K562 (cell line): ENCODE data around the gene AHCY. TPM values are rescaled to one million over a fixed set of nuclear protein-coding genes. Genes with fewer than 3 reads are reported as not detected.

Experiments used
- CHD1 ChIP-seq: fragments of 200-600 bp; sonication (generic); IDR thresholded peaks from one replicate; pipeline ENCODE4 v1.6.1; 2012; ENCODE audit warnings: mild to moderate bottlenecking, moderate library complexity, low read length, inconsistent platforms
- CREM ChIP-seq: IDR thresholded peaks from 2 replicates; pipeline ENCODE4 v1.6.1; 2014; ENCODE audit warnings: antibody characterized with exemption, low read depth
- CSDE1 ChIP-seq, 2 experiments: fragments of 450-650 bp; IDR thresholded peaks; 2 replicates each; pipeline ENCODE4 v1.6.1; 2016; ENCODE audit warnings: mild to moderate bottlenecking in 1 of 2
- HDAC2 ChIP-seq: fragments of 450-650 bp; IDR thresholded peaks from 2 replicates; pipeline ENCODE4 v1.6.1; 2016; ENCODE audit warnings: mild to moderate bottlenecking
- NBN ChIP-seq: fragments of 450-650 bp; IDR thresholded peaks from 2 replicates; pipeline ENCODE4 v1.6.1; 2016; ENCODE audit warnings: low read depth, mild to moderate bottlenecking
- RCOR1 ChIP-seq, 2 experiments: IDR thresholded peaks; 2 replicates each; pipeline ENCODE4 v1.6.1; 2012; ENCODE audit warnings: low read depth in 2 of 2, low read length in 2 of 2, borderline replicate concordance in 1 of 2, improper control_type of control experiment in 1 of 2
- SMC3 ChIP-seq: conservative IDR thresholded peaks from 2 replicates; pipeline ENCODE4 v1.6.1; 2011; ENCODE audit warnings: low read depth, low read length, improper control_type of control experiment; ENCODE audit not compliant: insufficient read depth
- TOE1 ChIP-seq, 2 experiments: fragments of 450-650 bp in 1 of 2; sonication (generic) in 1 of 2; formaldehyde crosslinking in 1 of 2; IDR thresholded peaks; 2 replicates each; pipeline versions ENCODE4 v1.7.1 to v1.8.0; 2016 to 2022; ENCODE audit warnings: borderline replicate concordance in 2 of 2, mild to moderate bottlenecking in 2 of 2, antibody characterized with exemption in 1 of 2, inconsistent platforms in 1 of 2, low read depth in 1 of 2, missing genetic modification reagents in 1 of 2, moderate library complexity in 1 of 2
- TSC22D4 ChIP-seq: fragments of 450-650 bp; IDR thresholded peaks from 2 replicates; pipeline ENCODE4 v1.6.1; 2016; ENCODE audit warnings: missing genetic modification characterization, missing biosample characterization, control low read depth
- USF2 ChIP-seq: sonication (generic); formaldehyde crosslinking; IDR thresholded peaks from 2 replicates; pipeline ENCODE4 v1.5.0; 2020; ENCODE audit warnings: missing genetic modification reagents
- YY1 ChIP-seq, 3 experiments: IDR thresholded peaks; 2 replicates each; pipeline ENCODE4 v1.6.1; 2011; ENCODE audit warnings: low read length in 2 of 3, mild to moderate bottlenecking in 2 of 3, moderate library complexity in 2 of 3, borderline replicate concordance in 1 of 3, control low read depth in 1 of 3, low read depth in 1 of 3; ENCODE audit not compliant: insufficient read depth in 3 of 3, insufficient replicate concordance in 2 of 3, control insufficient read depth in 1 of 3, insufficient read length in 1 of 3; ENCODE audit errors: extremely low read depth in 1 of 3
- ZBTB1 ChIP-seq: sonication (generic); formaldehyde crosslinking; IDR thresholded peaks from 2 replicates; pipeline ENCODE4 v1.8.1; 2023; ENCODE audit warnings: missing genetic modification reagents, low read depth, mild to moderate bottlenecking, borderline replicate concordance
- ZBTB7A ChIP-seq: IDR thresholded peaks from 2 replicates; pipeline ENCODE4 v1.6.1; 2011; ENCODE audit warnings: low read depth, mild to moderate bottlenecking, low read length, moderate library complexity, borderline replicate concordance; ENCODE audit not compliant: control insufficient read depth
- ZNF639 ChIP-seq, 2 experiments: fragments of 200-800 bp in 1 of 2; sonication (Bioruptor generic) in 1 of 2; sonication (generic) in 1 of 2; formaldehyde crosslinking in 1 of 2; IDR thresholded peaks in 1 of 2; conservative IDR thresholded peaks in 1 of 2; 2 replicates each; pipeline versions ENCODE4 v1.5.0 to v1.6.1; 2016 to 2020; ENCODE audit warnings: missing compliant biosample characterization in 1 of 2, missing genetic modification characterization in 1 of 2, missing genetic modification reagents in 1 of 2
- ZNF785 ChIP-seq: fragments of 250-450 bp; sonication (Bioruptor Pico); IDR thresholded peaks from 2 replicates; pipeline ENCODE4 v1.4.0; 2020; ENCODE audit warnings: mild to moderate bottlenecking
- polyA plus RNA-seq, 8 experiments: library from polyadenylated mRNA; depleted of rRNA in 4 of 8; stranded (reverse) in 5 of 8; unstranded in 3 of 8; fragments of >200 nt; fragmentation: Nextera tagmentation in 2 of 8; fragmentation: Illumina TruSeq in 1 of 8; extraction: Ambion mirVana in 2 of 8; extraction: Trizol in 1 of 8; gene quantifications; 2 replicates each; pipeline versions ENCODE4 v1.2.1 to v1.2.3, GENCODE V29; 2011 to 2014; ENCODE audit warnings: inconsistent platforms in 1 of 8, missing spikeins in 1 of 8
- total RNA-seq, 7 experiments: library from RNA; depleted of rRNA in 6 of 7; stranded (reverse); fragments of >200 nt in 6 of 7; fragmentation: Illumina TruSeq in 2 of 7; extraction: Trizol in 2 of 7; gene quantifications; 2 replicates each; pipeline versions ENCODE4 v1.2.1 to v1.2.3, GENCODE V29; 2011 to 2021; ENCODE audit warnings: low replicate concordance in 1 of 7
- TF ChIP-seq, protein P1 (sequence below), 3 experiments: IDR thresholded peaks in 2 of 3; conservative IDR thresholded peaks in 1 of 3; 2 replicates each; pipeline ENCODE4 v1.5.1; 2011 to 2012; ENCODE audit warnings: low read length in 3 of 3, mild to moderate bottlenecking in 3 of 3, control low read depth in 2 of 3, improper control_type of control experiment in 1 of 3, inconsistent platforms in 1 of 3, low read depth in 1 of 3, mixed read lengths in 1 of 3, moderate library complexity in 1 of 3; ENCODE audit not compliant: insufficient read depth in 2 of 3
- TF ChIP-seq, protein P2 (sequence below), 2 experiments: fragments of 150-350 bp in 1 of 2; IDR thresholded peaks; 2 replicates each; pipeline ENCODE4 v1.6.1; 2012 to 2016; ENCODE audit warnings: low read depth in 2 of 2, low read length in 2 of 2, mild to moderate bottlenecking in 1 of 2, moderate library complexity in 1 of 2

Gene AHCY
- total and polyA plus RNA-seq, 9 of the 15 experiments (the other 6 are each of a cell fraction or from before 2014, with no cell fraction given) = 82.5 to 269 (median 190) TPM

- no peak for TF ChIP-seq USF2 (CRISPR knock-in tag)
- no peak for TF ChIP-seq CHD1
- TF ChIP-seq NBN = no peak
- TF ChIP-seq ZNF785 (CRISPR knock-in tag) = no peak
- TF ChIP-seq, protein P1, sequence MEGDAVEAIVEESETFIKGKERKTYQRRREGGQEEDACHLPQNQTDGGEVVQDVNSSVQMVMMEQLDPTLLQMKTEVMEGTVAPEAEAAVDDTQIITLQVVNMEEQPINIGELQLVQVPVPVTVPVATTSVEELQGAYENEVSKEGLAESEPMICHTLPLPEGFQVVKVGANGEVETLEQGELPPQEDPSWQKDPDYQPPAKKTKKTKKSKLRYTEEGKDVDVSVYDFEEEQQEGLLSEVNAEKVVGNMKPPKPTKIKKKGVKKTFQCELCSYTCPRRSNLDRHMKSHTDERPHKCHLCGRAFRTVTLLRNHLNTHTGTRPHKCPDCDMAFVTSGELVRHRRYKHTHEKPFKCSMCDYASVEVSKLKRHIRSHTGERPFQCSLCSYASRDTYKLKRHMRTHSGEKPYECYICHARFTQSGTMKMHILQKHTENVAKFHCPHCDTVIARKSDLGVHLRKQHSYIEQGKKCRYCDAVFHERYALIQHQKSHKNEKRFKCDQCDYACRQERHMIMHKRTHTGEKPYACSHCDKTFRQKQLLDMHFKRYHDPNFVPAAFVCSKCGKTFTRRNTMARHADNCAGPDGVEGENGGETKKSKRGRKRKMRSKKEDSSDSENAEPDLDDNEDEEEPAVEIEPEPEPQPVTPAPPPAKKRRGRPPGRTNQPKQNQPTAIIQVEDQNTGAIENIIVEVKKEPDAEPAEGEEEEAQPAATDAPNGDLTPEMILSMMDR (IDR thresholded peaks at IDR 0.05 in 2 of 3, conservative IDR thresholded peaks at IDR 0.05 in 1 of 3; ENCODE audit: insufficient read depth in 2 of 3, low read depth in 1 of 3, low read length in 3 of 3) = peak; percentile 100
- 0 out of 2 replicates have a peak, but pooled peaks have one; percentile 18 for TF ChIP-seq HDAC2
- 0 out of 2 replicates have a peak, but pooled peaks have one; percentile 65 for TF ChIP-seq ZBTB7A
- no peak for TF ChIP-seq ZBTB1 (CRISPR knock-in tag)
- no peak for TF ChIP-seq TSC22D4 (tag)
- peak; percentile 78 to 86 for TF ChIP-seq RCOR1 (IDR thresholded peaks at IDR 0.05; ENCODE audit: borderline replicate concordance in 1 of 2, low read depth in 2 of 2, low read length in 2 of 2)
- no peak for TF ChIP-seq ZNF639 (CRISPR knock-in tag; conservative IDR thresholded peaks at IDR 0.05 in 1 of 2, IDR thresholded peaks at IDR 0.05 in 1 of 2)
- peak; percentile 71 for TF ChIP-seq CREM
- no peak for TF ChIP-seq CSDE1 (IDR thresholded peaks at IDR 0.05)
- TF ChIP-seq, protein P2, sequence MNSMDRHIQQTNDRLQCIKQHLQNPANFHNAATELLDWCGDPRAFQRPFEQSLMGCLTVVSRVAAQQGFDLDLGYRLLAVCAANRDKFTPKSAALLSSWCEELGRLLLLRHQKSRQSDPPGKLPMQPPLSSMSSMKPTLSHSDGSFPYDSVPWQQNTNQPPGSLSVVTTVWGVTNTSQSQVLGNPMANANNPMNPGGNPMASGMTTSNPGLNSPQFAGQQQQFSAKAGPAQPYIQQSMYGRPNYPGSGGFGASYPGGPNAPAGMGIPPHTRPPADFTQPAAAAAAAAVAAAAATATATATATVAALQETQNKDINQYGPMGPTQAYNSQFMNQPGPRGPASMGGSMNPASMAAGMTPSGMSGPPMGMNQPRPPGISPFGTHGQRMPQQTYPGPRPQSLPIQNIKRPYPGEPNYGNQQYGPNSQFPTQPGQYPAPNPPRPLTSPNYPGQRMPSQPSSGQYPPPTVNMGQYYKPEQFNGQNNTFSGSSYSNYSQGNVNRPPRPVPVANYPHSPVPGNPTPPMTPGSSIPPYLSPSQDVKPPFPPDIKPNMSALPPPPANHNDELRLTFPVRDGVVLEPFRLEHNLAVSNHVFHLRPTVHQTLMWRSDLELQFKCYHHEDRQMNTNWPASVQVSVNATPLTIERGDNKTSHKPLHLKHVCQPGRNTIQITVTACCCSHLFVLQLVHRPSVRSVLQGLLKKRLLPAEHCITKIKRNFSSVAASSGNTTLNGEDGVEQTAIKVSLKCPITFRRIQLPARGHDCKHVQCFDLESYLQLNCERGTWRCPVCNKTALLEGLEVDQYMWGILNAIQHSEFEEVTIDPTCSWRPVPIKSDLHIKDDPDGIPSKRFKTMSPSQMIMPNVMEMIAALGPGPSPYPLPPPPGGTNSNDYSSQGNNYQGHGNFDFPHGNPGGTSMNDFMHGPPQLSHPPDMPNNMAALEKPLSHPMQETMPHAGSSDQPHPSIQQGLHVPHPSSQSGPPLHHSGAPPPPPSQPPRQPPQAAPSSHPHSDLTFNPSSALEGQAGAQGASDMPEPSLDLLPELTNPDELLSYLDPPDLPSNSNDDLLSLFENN (IDR thresholded peaks at IDR 0.05; ENCODE audit: low read depth in 2 of 2, low read length in 2 of 2) = peak in 1 of 2 experiments; percentile 28; a peak in 1 of 4 replicates
- peak in 1 of 3 experiments; percentile 53 for TF ChIP-seq YY1 (IDR thresholded peaks at IDR 0.05; ENCODE audit: borderline replicate concordance in 1 of 3, control insufficient read depth in 1 of 3, extremely low read depth in 1 of 3, insufficient read depth in 3 of 3, insufficient read length in 1 of 3, insufficient replicate concordance in 2 of 3, low read depth in 1 of 3, low read length in 2 of 3)
- 0 out of 2 replicates have a peak, but pooled peaks have one; percentile 49 for TF ChIP-seq TOE1 (IDR thresholded peaks at IDR 0.05; ENCODE audit: borderline replicate concordance)
- TF ChIP-seq TOE1 (CRISPR knock-in tag; IDR thresholded peaks at IDR 0.05; ENCODE audit: borderline replicate concordance, low read depth) = 0 out of 2 replicates have a peak, but pooled peaks have one; percentile 38
- TF ChIP-seq SMC3 = peak; percentile 99
Observed at GRCh38 chr20:34312544-34313217, 9.5 kb upstream of the AHCY start (continued).
